ENCODE data around the gene EPHA7.

Gene EPHA7

DNA sequence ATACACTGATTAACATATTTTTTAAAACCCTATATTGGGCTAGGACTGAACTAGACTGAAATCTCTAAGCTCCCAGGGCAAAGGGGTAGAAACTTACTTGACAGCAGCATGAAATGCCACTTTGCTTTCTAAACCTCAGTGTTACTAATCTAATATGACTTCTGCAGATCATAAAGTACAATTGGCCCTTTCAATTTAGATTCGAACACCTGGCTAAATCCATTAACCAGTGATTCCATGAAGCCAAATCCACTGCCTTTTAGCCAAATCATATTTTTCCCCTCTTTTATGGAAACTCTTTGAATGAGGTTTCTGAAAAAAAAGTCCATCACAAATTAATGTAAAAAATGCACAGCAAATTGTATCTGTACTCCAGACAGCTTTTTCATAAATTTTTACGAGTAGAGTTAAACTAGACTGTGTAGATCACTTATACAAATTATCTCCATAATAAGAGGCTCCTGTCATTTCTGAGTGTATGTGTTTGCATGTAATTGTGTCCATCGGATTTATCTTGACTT is 25.7 kb downstream of the EPHA7 start:
- no peak for DNase-seq (ENCODE audit: low read depth in 3 of 3, low spot score in 1 of 3)

DNA sequence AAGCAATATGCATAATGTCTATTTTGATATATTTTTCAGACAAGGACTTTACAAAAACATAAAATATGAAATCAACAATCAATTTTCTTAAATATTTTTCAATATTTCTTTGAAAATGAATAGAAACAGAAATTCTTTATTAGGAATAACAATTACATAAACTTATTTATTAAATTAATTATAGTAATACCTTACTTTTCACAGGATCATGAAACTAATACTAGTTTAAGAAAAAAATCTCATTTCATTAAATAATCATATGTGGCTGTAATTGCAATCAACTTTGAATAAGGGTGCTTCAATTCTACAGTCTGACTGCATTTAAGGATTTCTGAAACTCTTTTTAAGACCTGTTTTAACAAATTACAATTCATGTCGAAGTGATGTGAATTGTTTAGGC is 26.6 kb downstream of the EPHA7 start:
- no peak for DNase-seq (ENCODE audit: low read depth in 3 of 3, low spot score in 1 of 3)

DNA sequence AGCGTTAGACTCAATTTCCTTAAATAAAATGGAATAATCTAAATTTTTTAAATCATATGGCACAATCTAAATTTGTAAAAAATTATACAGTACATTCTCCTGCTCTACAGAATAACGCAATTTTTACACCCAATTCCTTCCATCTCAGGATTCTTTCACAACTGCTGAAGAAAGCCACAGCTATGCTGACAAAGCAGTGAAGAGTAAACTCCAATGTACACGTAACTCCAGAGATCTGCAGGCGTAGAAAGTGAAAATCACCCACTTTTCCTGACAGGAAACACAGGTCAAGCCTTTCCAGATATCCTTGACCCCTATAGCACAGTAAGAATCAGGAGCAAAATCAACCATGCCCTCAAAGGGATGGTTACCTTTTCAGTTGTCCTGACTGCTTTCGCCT is 27.4 kb downstream of the EPHA7 start:
- DNase-seq (ENCODE audit: low read depth in 3 of 3, low spot score in 1 of 3): no peak

- DNase-seq (ENCODE audit: low read depth in 3 of 3, low spot score in 1 of 3): no peak
These were observed 30.2 kb downstream of the EPHA7 start for GRCh38 chr6:93389192-93389591.

GRCh38 chr6:93388070-93388469 is 31.3 kb downstream of the EPHA7 start:
- DNase-seq (ENCODE audit: low read depth in 3 of 3, low spot score in 1 of 3): no peak

GRCh38 chr6:93376026-93376540 is 43.3 kb downstream of the EPHA7 start:
- no peak for DNase-seq (ENCODE audit: low read depth in 3 of 3, low spot score in 1 of 3)

GRCh38 chr6:93373445-93373844 is 45.9 kb downstream of the EPHA7 start:
- no peak for DNase-seq (ENCODE audit: low read depth in 3 of 3, low spot score in 1 of 3)

DNA sequence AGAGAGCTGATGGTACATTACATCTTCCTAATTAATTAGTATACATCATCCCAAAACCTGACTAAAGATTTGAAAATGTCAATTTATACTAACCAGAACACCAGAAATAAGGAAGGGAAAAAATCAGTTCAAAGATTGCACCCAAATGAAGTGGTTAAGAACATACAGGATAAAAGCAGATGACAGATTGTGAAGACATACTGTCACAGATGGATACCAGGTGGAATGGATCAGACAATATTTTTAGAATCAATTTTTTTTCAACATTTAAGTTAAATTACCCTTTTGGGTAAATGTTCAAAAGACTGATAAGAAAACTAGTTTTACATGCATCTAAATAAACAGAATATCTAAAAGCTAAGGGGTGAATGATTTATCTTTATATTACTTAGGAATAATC is 47.6 kb downstream of the EPHA7 start:
- no peak for DNase-seq (ENCODE audit: low read depth in 3 of 3, low spot score in 1 of 3)

DNA sequence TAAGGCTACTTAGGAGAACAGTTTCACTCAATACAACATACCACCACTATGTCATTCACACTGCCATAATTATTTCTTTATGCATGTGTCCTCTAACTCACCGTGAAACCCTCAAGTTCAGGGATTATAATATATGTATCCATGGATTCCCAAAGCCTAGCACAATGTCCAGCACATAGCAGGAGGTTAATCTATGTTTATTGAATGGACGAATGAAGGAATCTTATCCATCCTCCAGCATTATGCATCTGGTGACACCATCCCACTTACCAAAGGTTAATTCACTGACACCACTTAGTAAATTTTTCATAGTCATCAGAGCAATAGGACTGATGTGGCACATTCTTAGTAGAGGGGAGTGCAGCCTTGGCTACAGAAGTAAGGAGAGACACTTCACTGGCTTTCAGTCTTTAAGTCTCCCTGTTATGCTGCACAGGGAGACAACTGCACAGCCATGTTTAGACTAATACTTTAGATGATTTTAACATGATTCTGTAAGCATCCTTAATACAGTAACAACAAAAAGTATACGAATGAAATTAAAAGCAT is 49.7 kb downstream of the EPHA7 start:
- DNase-seq (ENCODE audit: low read depth in 3 of 3, low spot score in 1 of 3): no peak

DNA sequence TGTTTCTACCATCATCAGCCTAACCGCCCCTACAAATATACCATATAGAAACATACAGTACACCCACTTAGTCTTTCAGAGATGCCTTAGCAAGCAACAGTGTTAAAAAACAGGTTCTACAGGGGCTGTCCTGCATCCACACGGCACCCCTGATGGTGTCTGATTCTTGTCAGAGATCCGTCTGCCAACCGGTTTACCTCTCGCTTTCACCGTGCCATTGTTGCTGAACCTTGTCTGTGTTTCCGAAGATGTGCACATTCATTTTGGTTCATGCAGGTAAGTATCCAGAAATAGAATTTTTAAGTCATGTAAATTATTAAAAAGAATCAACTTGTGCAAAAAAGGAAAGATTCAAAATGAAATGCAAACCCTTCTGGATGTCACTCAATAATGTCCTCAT is 52.9 kb downstream of the EPHA7 start:
- DNase-seq (ENCODE audit: low read depth in 3 of 3, low spot score in 1 of 3): no peak

- DNase-seq (ENCODE audit: low read depth in 3 of 3, low spot score in 1 of 3): no peak
These were observed 53.9 kb downstream of the EPHA7 start for GRCh38 chr6:93365445-93365844.

DNA sequence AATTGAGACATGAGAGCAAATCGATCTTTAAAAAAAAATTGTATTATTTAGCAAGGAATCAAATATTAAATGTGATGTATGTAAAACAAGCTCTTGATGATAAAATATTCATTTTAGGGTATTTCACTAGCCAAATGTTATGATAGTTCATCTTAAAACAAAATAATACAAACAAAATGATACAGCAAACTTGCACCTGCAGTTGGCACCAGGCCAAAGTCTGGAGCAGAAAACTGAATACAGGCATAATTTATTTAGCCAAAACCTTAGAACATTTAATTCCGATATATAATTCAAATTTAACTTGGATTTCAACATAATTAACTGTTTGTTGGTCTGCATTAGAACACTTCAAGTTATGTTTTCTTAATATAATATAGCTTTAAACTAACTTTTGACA is 60.9 kb downstream of the EPHA7 start:
- DNase-seq (ENCODE audit: low read depth in 3 of 3, low spot score in 1 of 3): no peak

- no peak for DNase-seq (ENCODE audit: low read depth in 3 of 3, low spot score in 1 of 3)
These were observed 66.8 kb downstream of the EPHA7 start for GRCh38 chr6:93352604-93353003.

DNA sequence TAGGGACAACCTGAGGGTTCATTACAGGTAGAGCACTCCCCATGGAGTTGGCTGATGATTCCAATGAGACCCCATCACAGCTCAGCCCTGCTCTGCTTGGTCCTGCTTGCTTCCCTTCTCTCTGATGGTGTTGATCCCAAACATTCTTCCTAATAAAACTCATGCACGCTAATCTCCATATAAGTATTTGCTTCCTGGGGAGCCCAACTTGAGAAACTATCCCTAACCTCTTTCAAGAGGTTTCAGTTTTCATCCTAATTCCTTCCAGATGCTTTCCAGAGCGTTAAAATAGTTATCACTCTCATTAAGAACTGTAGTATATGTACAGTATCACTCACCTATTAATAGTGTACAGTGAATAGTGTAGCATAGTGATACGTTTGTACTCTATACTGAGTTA is 68.1 kb downstream of the EPHA7 start:
- no peak for DNase-seq (ENCODE audit: low read depth in 3 of 3, low spot score in 1 of 3)

- no peak for DNase-seq (ENCODE audit: low read depth in 3 of 3, low spot score in 1 of 3)
These were observed 68.6 kb downstream of the EPHA7 start for GRCh38 chr6:93350774-93351173.

GRCh38 chr6:93344333-93344835 is 75.0 kb downstream of the EPHA7 start:
- DNase-seq (ENCODE audit: low read depth in 3 of 3, low spot score in 1 of 3): no peak

DNA sequence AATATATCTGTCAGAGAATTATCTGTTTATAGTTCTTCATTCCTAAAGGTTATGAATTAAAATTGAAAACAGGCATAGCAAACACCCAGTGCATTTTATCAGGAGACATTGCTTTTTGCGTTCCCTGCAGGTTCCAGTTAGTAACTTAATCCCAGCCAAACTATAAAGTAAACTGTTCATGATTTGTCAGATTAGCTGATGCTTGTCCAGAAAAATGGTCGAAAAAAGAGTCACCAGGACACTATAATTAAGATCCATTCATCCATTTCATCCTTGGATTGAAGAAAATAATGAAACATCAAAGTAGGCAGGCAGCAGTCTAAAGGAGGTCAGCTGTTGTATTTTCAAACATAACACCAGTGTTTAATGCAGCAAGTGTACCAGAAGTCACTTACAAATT is 75.9 kb downstream of the EPHA7 start:
- no peak for DNase-seq (ENCODE audit: low read depth in 3 of 3, low spot score in 1 of 3)

GRCh38 chr6:93341900-93342613 is 77.3 kb downstream of the EPHA7 start:
- no peak for DNase-seq (ENCODE audit: low read depth in 3 of 3, low spot score in 1 of 3)

DNA sequence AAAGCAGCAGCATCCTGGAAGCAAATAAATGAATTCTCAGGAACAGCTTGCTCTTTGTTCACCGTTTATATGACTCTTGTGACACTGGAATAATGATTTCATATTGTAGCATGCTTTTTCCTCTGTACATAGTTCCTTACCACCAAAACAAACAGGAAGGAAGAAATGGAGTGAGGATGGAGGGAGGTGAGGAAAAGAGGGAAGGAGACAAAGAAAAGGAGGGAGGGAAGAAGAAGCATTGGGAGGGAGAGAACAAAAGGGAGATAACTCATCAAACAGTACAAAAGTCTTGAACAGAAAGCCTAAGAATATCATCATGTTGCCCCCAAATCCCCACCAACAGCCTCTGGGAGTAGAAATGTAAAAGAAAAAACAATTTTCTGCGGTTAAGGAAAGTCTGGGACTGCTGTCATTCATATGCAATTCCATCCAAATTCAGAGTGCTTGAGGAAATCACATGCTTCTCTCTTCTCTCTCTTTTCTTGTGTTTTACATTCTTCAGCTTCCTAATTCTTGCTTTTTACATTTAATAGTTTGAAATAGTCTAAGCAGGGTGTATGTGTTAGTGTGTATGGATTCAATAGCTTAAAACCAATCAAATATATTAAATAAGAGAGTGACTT is 81.5 kb downstream of the EPHA7 start:
- no peak for DNase-seq (ENCODE audit: low read depth in 3 of 3, low spot score in 1 of 3)

DNA sequence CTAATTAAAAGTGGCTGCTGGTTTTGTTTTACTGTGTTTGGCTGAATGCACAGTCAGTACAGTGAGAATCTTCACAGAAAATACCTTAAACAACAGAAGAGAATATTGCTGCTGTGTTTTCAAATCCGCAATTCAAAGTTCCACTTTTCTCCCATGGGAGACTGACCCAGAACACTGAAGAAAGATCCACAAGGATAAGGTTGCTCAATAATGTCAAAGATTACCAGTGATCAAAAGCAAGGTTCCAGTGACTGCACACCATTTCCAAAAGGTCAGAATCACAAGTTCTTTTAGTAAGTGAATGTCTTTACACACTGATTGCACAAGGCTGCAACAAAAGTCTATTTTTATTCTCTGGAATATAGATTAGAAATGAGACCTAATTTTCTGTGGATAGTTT is 82.3 kb downstream of the EPHA7 start:
- DNase-seq (ENCODE audit: low read depth in 3 of 3, low spot score in 1 of 3): no peak

- no peak for DNase-seq (ENCODE audit: low read depth in 3 of 3, low spot score in 1 of 3)
These were observed 89.9 kb downstream of the EPHA7 start for GRCh38 chr6:93329301-93330000.

GRCh38 chr6:93327857-93328256 is 91.5 kb downstream of the EPHA7 start:
- no peak for DNase-seq (ENCODE audit: low read depth in 3 of 3, low spot score in 1 of 3)
